Measurements from ENCODE around the gene CRLF1.
A peak's percentile ranks its signal among the peaks of the same experiment; 100 is the strongest.

CRLF1 gene

DNA sequence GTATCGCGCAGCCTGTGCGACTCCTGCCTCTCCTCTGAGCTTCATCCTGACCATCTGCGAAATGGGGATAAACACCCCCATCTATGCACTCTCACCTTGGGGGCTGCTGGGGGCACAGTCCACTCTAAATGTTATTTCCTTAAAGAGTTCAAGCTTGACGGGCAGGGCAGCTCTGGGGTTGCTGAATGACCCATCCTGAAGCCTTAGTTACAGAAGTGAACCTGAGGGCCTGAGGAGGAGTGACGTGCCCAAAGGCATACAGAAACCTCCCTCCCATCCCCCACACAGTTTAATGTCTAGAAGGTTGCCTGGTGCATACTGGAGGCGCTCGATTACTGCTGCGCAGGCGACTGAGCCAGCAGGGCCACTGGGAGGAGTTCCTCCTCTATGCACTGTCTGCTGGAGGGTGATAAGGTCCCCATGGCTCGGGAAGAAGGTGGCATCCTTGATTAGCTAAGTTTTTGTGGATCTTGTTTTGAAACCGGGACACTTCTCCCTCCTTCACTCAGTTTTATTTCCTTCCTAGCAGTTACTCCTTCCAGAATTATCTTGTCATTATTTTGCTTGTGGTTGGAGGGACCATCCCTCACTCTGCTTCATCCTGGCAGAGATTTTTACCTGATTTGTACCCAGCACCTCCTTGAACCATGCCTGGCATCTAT, 62.7 kb downstream of the CRLF1 start:
- DNase-seq: peak; percentile 91

Measured in activated CD4-positive, alpha-beta T cell treated with anti-CD3 and anti-CD28 coated beads, Interleukin-2, Interleukin-6, amounts not matched to agents 100 ng/mL and 50 ng/mL, durations not matched to agents 16 hours and 8 hours (primary cell).